Stimulated activated CD8-positive, alpha-beta memory T cell treated with anti-CD3 and anti-CD28 coated beads, Interleukin-7, amount 100 ng/mL, for 1 hour (primary cell): ENCODE measurements around the gene NSUN7.
"Not testable (repeated sequence)": the region's sequence is repeated elsewhere in the genome, so short reads cannot be mapped to it uniquely, and the experiment has no call there.

ENCODE experiments used
- DNase-seq, 2 donors: peaks; one replicate each; pipeline ENCODE4 v3.0.0-alpha.2; 2020; ENCODE audit warnings: low read depth in 2 of 2

The NSUN7 gene, protein sequence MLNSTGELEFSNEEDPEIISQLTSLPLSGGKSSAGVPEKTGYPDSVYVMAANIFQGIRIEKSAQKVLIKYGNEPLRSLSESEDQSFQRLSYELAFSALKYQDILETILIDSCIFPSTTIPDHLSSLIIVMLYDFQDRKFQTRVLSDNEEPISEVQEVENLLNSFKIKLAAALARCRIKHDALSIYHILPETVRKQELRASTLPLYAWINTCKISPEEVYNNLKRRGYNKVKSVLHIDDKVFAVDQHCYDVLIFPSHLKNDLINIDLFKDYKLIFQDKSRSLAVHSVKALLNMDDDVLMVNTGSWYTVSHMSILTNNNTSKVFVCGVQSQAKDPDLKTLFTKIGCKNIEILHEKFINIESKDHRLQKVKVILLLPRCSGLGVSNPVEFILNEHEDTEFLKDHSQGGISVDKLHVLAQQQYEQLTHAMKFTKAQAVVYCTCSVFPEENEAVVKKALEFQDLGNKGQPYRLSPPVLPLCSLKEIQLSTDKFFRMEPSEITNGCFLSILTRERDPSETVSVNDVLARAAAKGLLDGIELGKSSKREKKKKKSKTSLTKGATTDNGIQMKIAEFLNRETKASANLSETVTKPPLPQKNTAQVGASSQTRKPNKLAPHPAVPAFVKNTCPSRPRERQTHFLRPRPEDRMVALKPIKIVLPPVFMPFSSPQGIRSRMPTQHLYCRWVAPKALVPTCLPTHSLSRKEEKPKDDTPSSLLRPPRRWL

DNA sequence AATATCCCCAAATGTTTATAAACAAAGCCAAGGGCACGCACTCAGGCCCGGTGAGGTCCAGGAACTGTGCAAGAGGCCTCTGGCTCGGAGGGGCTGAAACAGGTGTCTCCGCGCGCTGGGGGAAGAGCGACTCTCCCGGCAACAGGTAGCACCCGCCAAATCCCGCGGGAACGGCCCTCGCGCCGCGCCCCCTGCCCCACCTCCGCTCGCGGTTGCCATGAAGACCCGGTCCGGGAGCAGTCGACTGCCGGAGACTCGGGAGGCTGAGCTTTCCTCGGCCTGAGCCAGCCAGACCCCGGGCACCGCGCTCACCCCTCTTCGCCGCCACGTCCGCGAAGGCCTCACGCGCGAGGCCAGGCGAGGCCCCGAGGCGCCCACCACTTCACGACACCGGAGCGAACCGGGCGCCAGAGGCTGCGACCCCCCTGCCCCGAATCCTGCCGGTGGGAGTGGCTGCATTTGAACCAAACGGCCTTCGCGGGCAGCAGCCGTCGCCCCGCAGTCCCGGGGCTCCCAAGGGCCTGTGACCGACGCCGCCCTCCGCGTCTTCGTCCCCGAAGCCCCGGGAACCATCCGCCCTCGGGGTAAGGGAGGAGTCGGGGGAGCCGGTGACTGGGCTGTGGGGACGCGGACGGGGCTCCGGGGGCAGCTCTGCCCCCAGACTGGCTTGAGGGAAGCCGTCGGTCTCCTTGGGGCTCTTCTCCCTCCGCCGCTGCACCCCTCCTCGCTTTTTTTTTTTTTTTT is at the start of gene NSUN7:
NSUN7 (plus strand) TSS at position 239 of the 744 bp plus-strand sequence. CDS start 739 bp downstream, outside the sequence.
- DNase-seq, result no peak

DNA sequence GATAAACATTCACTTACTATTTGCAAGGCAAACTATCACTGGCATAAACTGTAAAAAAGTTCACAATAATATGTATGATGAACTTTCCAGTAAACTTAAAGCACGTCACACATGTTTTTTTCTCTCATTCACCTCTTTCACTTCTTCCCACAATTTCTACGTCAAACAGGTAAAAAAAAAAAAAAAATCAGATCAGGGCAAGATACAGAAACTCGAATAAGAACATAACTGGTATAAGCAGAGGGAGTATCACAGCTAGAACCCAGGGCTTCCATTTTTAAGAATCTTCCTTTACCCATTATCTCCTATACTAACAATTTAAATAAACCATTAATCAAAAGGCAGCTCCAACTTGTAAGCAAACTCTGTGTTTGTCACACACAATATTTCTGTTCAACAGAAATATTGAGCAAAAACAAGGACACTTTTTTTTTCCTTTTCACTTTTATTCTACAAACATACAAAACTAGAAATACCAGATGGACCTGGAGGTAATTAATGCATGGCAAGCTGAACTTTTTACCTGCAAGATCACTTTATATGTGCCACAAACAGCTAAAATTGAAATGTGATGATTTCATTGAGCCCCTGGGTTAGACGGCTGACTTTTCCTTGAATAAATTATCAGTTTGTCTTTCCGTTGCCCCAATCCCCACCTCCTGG is 47.5 kb upstream of the NSUN7 start:
- DNase-seq, result no peak

DNA sequence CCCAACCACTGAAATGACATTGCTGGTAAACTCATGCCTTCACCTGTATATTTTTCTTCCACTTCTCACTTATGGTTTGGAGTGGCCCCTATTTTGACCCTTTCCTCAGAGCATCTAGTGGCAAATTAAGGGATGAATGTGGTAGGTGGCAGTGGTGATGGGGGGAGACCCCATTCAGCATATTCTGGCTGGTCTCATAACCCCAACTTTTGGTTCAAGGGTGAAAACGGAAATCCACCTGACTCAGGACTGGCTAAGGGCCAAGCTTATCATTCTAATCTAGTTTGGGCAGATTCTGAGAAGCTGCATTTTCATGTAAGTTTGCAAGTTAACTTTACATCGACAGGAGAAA is 47.0 kb upstream of the NSUN7 start:
- DNase-seq, result no peak

DNA sequence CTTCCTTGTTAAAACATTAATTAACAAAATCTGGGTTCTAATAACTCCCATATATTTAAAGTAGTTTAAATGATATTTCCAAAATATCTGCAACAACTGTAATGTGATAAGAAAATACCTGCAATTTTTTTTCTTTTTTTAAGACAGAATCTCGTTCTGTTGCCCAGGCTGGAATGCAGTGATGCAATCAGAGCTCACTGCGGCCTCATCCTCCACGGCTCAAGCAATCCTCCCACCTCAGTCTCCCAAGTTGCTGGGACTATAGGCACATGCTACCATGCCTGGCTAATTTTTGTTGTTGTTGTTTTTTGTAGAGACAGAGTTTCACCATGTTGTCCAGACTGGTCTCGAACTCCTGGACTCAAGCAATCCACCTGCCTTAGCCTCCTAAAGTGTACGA is 45.7 kb upstream of the NSUN7 start:
- no peak for DNase-seq

DNA sequence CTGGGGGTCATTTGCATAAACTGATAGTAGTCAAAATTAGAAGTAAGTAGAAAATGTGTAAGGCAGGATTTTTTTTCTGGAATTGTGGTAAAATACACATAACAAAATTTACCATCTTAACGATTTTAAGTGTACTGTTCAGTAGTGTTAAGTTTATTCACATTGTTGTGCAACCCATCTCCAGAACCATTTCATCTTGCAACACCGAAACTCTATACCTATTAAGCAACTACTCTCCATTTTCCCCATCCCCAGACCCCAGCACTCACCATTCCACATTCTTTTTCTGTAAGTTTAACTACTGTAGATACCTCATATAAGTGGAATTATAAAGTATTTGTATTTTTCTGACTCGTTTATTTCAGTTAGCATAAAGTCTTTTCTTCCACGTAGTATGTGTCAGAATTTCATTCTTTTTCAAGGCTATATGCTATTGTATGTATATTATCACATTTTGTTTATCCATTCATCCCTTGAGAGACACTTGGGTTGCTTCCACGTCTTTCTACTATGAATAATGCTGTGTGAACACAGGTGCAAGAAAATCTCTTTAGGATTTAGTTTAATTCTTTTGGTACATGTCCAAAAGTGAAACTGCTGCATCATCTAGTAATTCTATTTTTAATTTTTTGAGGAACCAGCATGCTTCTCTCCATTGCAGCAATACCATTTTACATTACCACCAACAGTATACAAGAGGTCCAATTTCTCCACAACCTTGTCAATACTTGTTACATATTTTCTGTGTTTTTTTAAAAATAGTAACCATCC is 39.1 kb upstream of the NSUN7 start:
- DNase-seq, result no peak

DNA sequence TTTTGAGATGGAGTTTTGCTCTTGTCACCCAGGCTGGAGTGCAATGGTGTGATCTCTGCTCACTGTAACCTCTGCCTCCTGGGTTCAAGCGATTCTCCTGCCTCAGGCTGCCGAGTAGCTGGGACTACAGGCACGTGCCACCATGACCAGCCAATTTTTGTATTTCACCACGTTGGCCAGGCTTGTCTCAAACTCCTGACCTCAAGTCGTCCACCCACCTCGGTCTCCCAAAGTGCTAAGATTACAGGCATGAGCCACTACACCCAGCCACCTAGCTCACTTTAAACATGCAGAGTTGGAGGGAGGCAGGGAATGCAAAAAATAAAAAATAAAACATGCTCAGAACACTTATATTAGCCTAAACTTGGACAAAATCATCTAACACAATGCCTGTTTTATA is 36.8 kb upstream of the NSUN7 start:
- DNase-seq, result not testable (repeated sequence)

DNA sequence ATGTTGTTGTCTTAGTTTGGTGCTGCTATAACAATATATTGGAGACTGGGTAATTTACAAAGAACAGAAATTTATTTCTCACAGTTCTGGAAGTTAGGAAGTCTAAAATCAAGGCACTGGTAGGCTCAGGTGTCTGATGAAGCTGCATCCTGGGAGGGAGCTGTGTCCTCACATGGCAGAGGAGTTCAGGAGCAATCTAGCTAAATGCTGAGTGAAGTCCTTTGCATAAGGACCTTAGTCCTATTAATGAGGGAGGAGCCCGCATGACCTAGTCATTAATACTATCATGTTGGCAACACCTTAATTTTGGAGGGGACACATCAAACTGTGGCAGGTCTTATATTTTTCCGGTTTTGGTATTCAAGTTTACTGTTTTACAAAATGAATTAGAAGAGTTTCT is 36.0 kb upstream of the NSUN7 start:
- no peak for DNase-seq

DNA sequence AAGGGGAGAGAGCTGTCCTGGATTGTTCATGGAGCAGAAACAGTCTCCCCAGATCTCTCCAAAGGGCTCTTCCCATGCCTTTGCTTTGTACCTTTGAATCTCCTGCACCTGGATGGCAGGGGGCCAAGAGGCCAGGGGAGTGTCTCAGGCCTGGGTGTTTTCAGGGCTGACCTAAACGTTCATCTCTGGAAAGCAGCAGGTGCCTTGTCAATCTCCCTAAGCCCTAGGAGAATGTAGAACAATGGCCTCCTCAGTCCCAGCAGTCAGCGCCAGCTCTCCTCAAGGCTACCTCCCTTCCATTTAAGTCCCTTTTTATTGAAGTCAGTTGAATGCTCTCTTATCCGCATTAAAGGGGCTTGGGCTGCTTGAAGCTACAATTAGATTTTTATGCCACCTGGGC is 31.2 kb upstream of the NSUN7 start:
- no peak for DNase-seq

DNA sequence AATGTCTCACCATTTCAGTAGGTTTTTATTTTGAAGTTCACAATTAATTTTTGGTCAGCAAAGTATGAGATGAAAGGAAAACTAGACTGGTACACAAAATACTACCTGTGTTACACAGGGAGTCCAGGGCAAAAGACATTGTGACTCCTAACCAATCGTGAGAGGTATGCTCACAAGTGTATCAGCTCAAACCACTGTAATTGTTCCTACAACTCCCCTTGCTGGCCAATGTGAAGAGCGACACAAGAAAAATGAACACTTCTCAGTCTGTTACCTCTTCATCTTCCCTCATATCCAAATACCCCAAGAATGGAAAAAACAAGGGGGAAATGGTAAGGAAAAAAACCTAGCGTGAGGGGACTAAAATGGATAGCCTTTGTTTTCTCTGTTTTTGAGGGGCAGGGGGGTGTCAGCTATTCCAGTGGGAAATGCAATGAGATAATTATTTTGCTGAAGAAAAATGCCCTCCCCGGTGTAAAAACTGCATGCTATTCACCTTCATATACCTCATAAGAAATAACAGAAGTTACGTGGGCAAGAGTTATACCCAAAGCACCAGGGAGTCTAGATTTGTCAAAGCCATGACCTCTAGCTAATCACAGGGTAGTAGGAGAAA is 30.6 kb upstream of the NSUN7 start:
- DNase-seq, result no peak

DNA sequence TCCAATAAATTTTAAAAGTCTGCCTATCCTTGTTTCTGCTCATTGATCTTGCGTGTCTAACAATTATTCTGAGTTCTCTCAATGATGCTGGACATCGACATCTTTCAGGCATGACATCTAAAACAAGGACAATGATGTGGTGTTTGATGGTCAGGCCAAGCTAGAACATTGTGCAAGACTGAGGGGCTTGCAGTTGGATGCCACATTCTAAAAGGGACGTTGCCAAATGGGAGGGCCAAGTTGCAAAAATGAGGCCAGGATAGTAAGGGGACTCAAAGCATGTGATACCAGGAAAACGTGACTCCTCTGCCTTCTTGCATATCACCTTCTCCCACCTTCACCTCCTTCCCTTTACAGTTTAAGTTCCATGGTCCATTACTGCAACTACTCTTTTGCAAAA is 29.4 kb upstream of the NSUN7 start:
- DNase-seq, result no peak

DNA sequence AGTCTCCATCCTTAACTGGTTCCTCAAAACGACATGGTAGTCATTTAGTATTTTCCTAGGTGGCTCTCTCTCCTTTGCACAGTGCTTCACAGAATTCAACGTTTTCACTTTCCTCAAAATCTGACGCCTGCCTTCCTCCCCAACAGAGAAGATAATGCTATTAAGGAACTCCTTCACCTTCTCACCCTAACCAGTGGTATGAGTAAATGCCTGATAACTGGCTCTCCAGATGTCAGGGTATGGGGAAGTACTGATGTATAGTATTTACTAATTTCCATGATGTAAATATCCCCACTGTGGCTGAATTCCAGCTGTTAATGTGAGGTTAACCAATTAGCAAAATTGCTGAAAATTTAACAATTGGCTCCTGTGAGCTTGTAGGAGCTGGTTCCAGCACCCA is 28.8 kb upstream of the NSUN7 start:
- no peak for DNase-seq

DNA sequence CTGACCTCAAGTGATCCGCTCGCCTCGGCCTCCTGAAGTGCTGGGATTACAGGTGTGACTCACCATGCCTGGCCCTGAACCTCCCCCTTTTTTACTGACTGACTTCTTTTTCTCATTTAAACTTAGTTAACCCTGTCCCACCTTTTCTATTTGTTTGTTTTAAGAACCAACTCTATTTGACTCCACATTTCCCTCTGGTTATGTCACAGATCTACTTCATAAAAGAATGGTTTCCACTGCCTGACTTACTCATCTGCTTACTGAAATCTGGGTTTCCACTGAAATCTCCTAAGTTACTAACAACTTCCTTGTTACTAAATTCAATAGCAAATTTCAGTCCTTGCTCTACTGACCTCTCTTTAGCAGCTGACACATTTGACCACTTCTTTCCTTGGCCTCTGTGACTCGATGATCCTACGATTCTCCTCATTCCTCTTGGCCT is 28.0 kb upstream of the NSUN7 start:
- no peak for DNase-seq

DNA sequence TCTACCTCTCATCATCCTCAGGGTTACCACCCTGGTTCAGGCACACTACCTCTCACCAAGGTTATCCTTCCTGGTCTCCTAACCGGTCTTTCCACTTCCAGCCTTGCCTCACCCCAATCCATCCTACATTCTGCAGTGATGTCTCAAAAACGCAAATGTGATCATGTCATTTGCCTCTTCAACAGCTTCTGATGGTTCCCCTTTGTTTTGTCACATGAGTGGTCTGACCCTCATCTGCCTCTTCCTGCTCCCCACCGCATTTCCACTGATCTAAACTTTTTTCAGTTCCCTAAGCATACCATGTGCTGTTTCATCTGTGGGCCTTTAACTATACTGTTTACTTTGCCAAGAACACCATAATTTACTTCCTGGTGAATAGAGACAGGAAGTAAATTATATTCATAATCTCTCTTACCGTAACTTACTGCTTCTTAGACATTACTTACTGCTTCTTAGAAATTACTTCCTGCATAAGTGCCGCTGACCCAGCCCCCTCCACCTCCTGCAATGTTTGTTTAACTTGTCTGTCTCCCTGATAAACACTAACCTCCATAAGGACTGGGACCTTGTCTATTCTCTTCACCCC is 27.1 kb upstream of the NSUN7 start:
- DNase-seq, result no peak

DNA sequence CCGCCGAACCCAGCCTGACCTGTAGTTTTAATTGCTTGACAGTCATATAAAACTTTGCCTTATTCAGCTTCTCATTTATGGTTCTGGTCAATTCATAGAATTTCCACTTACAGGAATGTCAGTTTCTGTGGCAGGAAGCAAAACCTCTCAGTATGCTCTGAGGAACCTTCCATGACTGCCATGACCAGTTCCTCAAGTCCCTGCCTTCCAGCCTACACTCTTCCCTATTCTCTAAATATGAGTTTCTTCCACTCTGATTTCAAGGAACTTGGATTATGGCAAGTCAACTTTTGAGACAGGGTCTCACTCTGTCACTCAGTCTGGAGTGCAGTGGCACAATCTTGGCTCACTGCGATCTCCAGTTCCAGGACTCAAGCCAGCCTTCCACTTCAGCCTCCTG is 26.0 kb upstream of the NSUN7 start:
- DNase-seq, result no peak

DNA sequence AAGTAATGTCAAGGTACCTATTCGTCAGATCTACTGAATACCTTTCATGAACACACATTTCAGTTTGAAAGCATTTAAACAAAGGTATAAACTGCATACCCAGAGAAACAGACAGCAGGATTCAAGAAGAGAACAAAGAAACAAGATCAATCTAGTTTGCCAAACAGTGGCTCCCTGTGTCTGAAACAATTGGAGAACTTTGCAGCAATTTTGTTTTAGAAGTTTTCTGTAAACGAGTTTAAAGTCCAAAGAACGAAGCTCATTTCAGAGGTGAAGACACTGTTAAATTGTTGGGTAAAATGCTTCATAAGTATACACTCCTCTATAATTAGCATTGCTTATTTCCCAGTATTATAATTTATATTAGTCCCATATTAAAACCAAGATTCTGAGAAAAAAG is 21.4 kb upstream of the NSUN7 start:
- no peak for DNase-seq

DNA sequence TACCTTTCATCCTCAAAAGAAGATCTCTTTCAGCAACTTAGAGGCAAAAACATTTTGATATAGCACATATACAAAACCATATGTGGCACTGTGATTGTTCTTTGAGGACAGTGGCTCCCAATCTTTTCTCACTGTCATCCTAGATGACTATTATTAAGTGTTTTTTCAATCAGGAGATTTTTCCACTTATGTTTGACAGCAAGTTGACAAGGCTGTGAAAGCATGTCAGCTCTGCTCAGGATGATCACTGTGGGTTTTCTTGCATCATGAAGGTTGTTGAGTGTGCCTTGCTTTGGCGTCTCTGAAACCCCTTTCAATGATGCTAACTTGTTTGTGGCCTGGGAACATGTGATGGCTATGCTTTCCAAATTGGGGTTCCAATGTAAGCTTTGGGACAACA is 20.2 kb upstream of the NSUN7 start:
- DNase-seq, result no peak

DNA sequence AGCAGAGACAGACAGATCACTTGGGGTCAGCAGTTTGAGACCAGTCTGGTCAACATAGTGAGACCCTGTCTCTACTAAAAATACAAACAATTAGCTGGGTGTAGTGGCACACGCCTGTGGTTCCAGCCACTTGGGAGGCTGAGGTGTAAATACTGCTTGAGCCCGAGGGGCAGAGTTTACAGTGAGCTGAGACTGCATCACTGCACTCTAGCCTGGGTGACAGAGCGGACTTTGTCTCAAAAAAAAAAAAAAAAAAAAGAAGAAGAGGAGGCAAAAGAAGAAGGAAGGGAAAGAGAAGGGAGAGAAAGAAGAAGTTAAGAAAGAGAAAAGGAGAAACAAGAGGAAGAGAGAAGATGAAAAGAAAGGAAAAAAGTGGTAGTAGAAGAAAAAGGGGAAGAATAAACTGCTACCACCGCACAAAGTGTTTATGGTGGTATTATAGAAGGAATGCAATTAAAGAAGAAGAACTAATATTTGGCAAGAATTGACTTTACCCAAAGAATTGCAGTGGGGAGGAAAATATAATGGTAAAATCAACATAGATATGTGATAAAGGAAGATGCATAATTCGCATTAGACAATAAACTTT is 19.6 kb upstream of the NSUN7 start:
- no peak for DNase-seq

DNA sequence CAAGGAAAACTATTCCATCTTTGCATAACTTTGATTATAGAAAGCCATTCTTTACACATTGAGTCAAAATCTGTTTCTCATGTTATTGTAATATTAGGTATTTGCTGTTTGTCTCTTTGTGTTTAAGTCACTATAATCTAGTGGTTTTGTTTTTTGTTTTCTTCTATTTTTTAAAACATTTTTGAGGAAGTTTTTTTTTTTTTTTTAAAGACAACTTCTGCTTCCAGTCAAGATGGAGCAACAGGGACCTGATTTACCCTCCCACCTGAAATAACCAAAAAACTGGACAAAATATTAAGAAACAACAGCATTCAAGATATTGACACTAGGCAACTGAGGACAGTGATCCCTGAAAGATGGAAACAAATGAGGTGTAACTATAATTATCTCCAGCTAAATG is 18.4 kb upstream of the NSUN7 start:
- no peak for DNase-seq

DNA sequence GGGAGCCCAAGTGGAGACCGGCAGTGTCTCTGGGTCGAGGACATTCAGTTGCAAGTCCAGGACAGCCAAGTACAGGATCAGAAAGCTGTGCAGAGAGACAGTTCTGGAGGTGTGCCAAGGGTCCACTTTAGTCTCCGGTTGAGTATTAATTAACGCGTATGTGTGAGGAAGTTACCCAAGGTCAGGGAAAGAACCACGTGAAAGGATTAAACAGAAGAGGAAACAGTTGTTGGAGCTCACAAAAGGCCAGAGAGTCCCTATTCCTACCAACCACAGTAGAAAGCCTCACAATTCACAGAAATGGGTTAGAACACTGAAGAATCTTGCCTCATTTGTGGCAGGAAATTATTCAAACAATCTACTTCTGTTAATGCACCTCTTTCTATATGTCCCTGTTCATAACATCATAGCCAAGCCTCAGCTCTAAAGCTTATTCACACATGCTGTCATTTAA is 17.9 kb upstream of the NSUN7 start:
- no peak for DNase-seq

DNA sequence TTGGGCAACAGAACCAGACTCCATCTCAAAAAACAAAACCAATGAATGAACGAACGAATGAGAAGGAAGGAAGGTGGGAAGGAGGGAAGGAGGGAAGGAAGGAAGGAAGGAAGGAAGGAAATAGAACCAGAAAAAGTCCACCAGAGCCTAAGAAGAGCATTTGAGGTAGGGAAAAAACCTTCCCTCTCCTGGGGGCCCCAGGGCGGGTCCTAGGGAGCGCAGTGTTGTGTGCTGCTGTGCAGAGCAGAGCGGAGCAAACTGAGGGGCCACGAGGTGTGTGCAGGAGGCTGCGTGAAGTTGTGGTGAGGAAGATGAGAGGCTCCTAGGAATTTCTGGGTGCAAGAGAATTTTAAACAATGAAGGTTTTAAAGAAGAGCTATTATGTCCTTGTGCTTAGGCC is 16.0 kb upstream of the NSUN7 start:
- no peak for DNase-seq
